Stimulated activated CD4-positive, alpha-beta T cell treated with anti-CD3 and anti-CD28 coated beads, Interleukin-12 subunit alpha, Interleukin-12 subunit beta, amount 100 ng/mL, for 48 hours (primary cell): ENCODE measurements around the gene ZNF618.

ENCODE experiments used
- DNase-seq, 3 donors: peaks; one replicate each; pipeline ENCODE4 v3.0.0-alpha.2; 2020; ENCODE audit warnings: low read depth in 2 of 3, low spot score in 1 of 3

ZNF618 gene

GRCh38 chr9:114015607-114016006, 139.5 kb downstream of the ZNF618 start:
- no peak for DNase-seq

- DNase-seq: no peak
Measured at GRCh38 chr9:114016101-114016500, 140.0 kb downstream of the ZNF618 start.

- DNase-seq: no peak
Measured at GRCh38 chr9:114016629-114017423, 140.7 kb downstream of the ZNF618 start.

- no peak for DNase-seq
Measured at GRCh38 chr9:114017741-114018715, 141.9 kb downstream of the ZNF618 start.

GRCh38 chr9:114021578-114021977, 145.5 kb downstream of the ZNF618 start:
- DNase-seq: no peak

GRCh38 chr9:114023961-114024360, 147.9 kb downstream of the ZNF618 start:
- DNase-seq: no peak

GRCh38 chr9:114025196-114025753, 149.2 kb downstream of the ZNF618 start:
- DNase-seq: no peak

- no peak for DNase-seq
Measured at GRCh38 chr9:114025760-114026159, 149.7 kb downstream of the ZNF618 start.

- no peak for DNase-seq
Measured at GRCh38 chr9:114026335-114026734, 150.2 kb downstream of the ZNF618 start.

- no peak for DNase-seq
Measured at GRCh38 chr9:114027159-114027862, 151.2 kb downstream of the ZNF618 start.

- DNase-seq: no peak
Measured at GRCh38 chr9:114027863-114028465, 151.9 kb downstream of the ZNF618 start.

GRCh38 chr9:114028646-114029045, 152.5 kb downstream of the ZNF618 start:
- DNase-seq: no peak

GRCh38 chr9:114029311-114030170, 153.4 kb downstream of the ZNF618 start:
- no peak for DNase-seq

- DNase-seq: no peak
Measured at GRCh38 chr9:114030364-114030763, 154.3 kb downstream of the ZNF618 start.

- no peak for DNase-seq
Measured at GRCh38 chr9:114031037-114031630, 155.0 kb downstream of the ZNF618 start.

- DNase-seq: no peak
Measured at GRCh38 chr9:114031948-114032840, 156.1 kb downstream of the ZNF618 start.

GRCh38 chr9:114033397-114034103, 157.4 kb downstream of the ZNF618 start:
- no peak for DNase-seq

GRCh38 chr9:114034196-114034595, 158.1 kb downstream of the ZNF618 start:
- no peak for DNase-seq
